Measurements from ENCODE around the gene METTL27. TPM values are rescaled to one million over a fixed set of nuclear protein-coding genes. Genes with fewer than 3 reads are reported as not detected.
"Not testable (repeated sequence)": the region's sequence is repeated elsewhere in the genome, so short reads cannot be mapped to it uniquely, and the experiment has no call there.

Gene METTL27
- total and polyA plus RNA-seq, 12 donors, result 0.16 to 1.3 (median 0.42) TPM; not detected in 3

DNA sequence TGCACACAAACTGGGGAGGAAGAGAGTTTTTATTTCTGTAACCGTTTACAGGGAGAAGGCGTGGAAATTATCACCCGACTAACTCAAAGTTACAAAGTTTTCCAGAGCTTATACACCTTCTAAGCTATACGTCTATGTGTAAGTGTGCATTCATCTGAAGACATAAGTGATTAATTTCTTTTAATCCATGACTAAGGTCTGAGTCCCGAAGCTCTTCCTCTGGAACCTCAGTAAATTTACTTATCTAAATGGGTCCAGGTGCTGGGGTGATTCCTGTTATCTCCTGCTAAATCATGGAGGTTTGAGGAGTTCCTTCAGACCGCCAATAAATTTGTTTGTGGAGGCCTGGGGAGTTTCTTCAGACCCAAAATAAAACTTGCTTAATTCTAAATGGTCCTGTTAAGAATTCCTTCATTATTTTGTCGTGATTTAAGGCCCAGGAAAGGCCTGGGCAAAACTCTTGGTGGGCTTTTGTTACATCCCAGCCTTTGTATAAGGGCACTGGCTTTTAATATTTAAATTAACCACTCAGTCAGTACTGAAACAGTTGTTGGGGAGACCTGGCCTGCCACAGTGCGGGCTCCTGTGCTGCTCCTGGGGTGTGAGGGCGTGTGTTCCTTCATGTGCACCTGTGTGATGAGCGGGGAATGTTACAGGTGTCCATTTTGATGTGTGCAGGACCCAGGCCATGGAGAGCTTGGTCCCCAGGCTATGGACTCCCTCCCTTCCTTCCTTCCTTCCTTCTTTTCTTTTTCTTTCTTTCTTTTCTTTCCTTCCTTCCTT is 5.8 kb upstream of the METTL27 start:
- H3K27ac ChIP-seq, result no peak overlapping the region
- peaks cover 0 to 4% (median 0%) of the 10 kb centered on the region in 7 donors for H3K27me3 ChIP-seq
- H3K36me3 ChIP-seq, result no peaks in the 10 kb centered on the region
- peaks cover 0 to 53% (median 9%) of the 10 kb centered on the region in 9 donors for H3K4me1 ChIP-seq
- H3K9me3 ChIP-seq, result no peaks in the 10 kb centered on the region
- TF ChIP-seq, protein P1, sequence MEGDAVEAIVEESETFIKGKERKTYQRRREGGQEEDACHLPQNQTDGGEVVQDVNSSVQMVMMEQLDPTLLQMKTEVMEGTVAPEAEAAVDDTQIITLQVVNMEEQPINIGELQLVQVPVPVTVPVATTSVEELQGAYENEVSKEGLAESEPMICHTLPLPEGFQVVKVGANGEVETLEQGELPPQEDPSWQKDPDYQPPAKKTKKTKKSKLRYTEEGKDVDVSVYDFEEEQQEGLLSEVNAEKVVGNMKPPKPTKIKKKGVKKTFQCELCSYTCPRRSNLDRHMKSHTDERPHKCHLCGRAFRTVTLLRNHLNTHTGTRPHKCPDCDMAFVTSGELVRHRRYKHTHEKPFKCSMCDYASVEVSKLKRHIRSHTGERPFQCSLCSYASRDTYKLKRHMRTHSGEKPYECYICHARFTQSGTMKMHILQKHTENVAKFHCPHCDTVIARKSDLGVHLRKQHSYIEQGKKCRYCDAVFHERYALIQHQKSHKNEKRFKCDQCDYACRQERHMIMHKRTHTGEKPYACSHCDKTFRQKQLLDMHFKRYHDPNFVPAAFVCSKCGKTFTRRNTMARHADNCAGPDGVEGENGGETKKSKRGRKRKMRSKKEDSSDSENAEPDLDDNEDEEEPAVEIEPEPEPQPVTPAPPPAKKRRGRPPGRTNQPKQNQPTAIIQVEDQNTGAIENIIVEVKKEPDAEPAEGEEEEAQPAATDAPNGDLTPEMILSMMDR (IDR thresholded peaks at IDR 0.05), result no peak
- intact Hi-C loops (cut with DNase I), result loop anchor here in 1 of 10 donors (10.0 kb wide), 1 partner anchor 113 kb away; the partner anchor contains the start of gene ABHD11
- DNase-seq, result no peak
- ATAC-seq, result no peak
- WGBS, 2 donors, result 89 to 93% methylated on average over 10 of the region's 10 CpGs
- H3K4me3 ChIP-seq, result no peak overlapping the region

DNA sequence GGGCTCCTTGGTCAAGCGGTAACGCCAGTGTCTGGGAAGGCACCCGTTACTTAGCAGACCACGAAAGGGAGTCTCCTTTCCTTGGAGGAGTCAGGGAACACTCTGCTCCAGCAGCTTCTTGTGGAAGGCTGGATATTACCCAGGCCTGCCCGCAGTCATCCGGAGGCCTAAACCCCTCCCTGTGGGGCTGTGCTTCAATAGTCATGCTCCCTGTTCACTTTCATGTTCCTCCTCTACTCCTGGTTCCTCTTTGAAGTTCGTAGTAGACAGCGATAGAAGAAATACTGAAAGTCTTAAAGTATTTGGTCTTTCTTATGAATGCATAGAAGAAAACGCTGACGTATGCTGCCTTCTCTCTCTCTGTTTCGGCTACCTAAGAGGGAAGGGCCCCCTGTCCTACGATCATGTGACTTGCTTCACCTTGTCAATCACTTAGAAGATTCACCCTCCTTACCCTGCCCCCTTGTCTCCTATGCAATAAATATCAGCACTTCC is 3.4 kb upstream of the METTL27 start:
- Histone ChIP-seq H3K27ac (peak overlapping the region in 2 of 10 donors; percentile 22 to 59), H3K4me1 (peaks cover 0 to 51% (median 14%) of the 10 kb centered on the region in 9 donors)
- ATAC-seq, DNase-seq, H3K9me3 ChIP-seq, H3K27me3 ChIP-seq, H3K4me3 ChIP-seq, H3K36me3 ChIP-seq: not testable (repeated sequence)
- 63 to 66% methylated on average over 12 of the region's 12 CpGs for WGBS, 2 donors
- intact Hi-C loops (cut with DNase I), result loop anchor here in 1 of 10 donors (10.0 kb wide), 1 partner anchor 111 kb away; the partner anchor contains the start of gene ABHD11

DNA sequence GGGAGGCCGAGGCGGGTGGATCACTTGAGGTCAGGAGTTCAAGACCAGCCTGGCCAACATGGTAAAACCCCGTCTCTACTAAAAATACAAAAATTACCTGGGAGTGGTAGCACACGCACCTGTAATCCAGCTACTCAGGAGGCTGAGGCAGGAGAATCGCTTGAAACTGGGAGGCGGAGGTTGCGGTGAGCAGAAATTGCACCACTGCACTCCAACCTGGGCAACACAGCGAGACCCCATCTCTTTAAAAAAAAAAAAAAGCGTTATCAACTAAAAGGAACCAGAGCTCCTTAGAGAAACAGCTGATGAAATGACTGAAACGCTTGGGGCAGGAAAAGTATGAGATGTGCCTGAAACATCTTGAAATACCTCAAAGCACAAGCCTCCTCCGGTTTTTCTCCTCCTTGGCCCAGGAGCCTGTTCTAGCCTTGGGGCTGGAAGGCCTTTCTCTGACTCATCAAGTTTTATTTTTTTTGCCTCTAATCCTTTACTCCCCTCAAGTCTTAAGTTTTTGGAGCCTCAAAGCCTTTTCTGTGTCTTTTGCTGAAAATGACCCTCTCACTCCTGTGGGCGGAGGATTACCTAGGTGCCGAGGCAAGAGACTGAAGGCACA is 2.6 kb upstream of the METTL27 start:
- intact Hi-C loops (cut with DNase I), result loop anchor here in 1 of 10 donors (10.0 kb wide), 1 partner anchor 110 kb away; the partner anchor contains the start of gene ABHD11
- TF ChIP-seq, protein P1 (IDR thresholded peaks at IDR 0.05), result no peak
- ATAC-seq (no peak), DNase-seq (no peak)
- no peaks in the 10 kb centered on the region for H3K9me3 ChIP-seq
- peaks cover 0 to 45% (median 14%) of the 10 kb centered on the region in 9 donors for H3K4me1 ChIP-seq
- H3K4me3 ChIP-seq, result no peak overlapping the region
- H3K27ac ChIP-seq, result peak overlapping the region in 1 of 10 donors; percentile 59
- WGBS, 2 donors, result 85 to 90% methylated on average over 13 of the region's 13 CpGs
- no peaks in the 10 kb centered on the region for H3K27me3 ChIP-seq
- no peaks in the 10 kb centered on the region for H3K36me3 ChIP-seq

DNA sequence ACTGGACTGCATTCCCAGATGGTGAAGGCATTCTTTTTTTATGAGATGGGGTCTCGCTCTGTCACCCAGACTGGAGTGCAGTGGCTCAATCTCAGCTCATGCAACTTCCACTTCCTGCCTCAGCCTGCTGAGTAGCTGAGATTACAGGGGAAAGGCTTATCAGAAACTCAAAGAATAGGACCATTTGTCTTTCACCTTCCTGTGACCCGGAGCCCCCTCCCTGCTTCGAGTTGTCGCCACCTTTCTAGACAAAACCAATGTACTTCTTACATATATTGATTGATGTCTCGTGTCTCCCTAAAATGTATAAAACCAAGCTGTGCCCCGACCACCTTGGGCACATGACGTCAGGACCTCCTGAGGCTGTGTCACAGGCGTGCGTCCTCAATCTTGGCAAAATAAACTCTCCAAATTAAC is 1.8 kb upstream of the METTL27 start:
- no peaks in the 10 kb centered on the region for H3K27me3 ChIP-seq
- WGBS, 2 donors, result 32 to 34% methylated on average over 9 of the region's 9 CpGs
- no peaks in the 10 kb centered on the region for H3K9me3 ChIP-seq
- no peak for DNase-seq
- ATAC-seq, result no peak
- TF ChIP-seq, protein P1 (IDR thresholded peaks at IDR 0.05), result no peak
- H3K4me3 ChIP-seq, result no peak overlapping the region
- H3K36me3 ChIP-seq, result no peaks in the 10 kb centered on the region
- H3K27ac ChIP-seq, result no peak overlapping the region
- peaks cover 0 to 45% (median 14%) of the 10 kb centered on the region in 9 donors for H3K4me1 ChIP-seq
- intact Hi-C loops (cut with DNase I), result loop anchor here in 1 of 10 donors (10.0 kb wide), 1 partner anchor 109 kb away; the partner anchor contains the start of gene ABHD11

Data from heart right ventricle (tissue), 16 donors.